HCEC 1CT (cell line): ENCODE measurements around the gene CMIP.
"Not testable (repeated sequence)": the region's sequence is repeated elsewhere in the genome, so short reads cannot be mapped to it uniquely, and the experiment has no call there.

ENCODE experiments used
- DNase-seq: peaks from one replicate; pipeline ENCODE4 v3.0.0-alpha.2; 2017

CMIP gene

DNA sequence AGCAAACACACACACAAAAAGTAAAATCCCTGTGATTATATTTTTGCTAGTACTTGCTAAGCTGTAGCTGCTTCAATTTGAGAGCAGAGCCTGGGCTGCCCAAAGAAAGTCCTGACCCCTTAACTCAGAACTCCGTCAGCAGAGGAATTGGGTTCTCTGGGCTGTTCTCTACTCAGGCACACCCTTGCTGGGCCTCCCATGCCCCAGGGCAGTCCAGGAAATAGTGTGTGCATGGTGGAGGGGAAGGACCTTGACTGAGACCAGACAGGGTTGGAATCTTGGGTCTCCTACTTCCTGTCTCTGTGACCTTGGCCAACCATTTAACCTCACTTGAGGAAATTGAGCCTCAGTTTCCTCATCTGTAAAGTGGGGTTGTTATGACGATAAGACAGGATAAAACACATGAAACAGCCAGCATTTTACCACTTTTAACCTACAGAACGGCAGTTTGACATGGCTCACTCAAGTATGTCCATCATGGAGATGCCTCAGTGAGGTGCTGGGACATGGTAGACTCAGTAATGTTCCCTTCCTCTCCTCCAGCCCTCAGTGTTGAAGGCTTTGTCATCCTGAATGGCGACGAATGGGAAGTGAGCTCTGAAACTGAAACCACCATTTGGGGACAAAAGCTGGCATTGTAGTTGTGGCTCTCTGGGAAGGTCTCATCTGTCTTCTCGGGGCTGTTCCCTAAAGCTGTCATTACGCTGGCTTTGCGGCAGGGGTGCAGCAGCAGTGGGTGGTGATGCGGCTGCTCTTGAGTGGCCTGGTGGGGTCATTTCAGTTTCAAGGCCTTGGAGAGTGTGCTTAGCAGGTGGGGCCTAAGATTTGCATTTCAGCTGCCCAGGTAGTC is 74.9 kb downstream of the CMIP start:
- no peak for DNase-seq

DNA sequence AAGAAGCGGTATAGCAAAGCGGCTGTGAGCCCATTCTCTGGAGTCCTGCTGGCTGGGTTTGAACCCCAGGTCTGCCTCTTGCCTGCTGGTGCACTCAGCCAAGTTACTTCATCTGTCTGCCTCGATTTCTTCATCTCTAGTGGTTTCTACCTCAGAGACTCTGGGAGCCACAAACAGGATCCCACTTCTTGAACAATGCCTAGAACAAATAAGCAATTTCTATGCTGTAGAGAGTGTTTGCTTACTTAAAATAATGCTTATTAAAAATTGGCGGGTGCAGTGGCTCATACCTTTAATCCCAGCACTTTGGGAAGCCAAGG is 75.5 kb downstream of the CMIP start:
- no peak for DNase-seq

DNA sequence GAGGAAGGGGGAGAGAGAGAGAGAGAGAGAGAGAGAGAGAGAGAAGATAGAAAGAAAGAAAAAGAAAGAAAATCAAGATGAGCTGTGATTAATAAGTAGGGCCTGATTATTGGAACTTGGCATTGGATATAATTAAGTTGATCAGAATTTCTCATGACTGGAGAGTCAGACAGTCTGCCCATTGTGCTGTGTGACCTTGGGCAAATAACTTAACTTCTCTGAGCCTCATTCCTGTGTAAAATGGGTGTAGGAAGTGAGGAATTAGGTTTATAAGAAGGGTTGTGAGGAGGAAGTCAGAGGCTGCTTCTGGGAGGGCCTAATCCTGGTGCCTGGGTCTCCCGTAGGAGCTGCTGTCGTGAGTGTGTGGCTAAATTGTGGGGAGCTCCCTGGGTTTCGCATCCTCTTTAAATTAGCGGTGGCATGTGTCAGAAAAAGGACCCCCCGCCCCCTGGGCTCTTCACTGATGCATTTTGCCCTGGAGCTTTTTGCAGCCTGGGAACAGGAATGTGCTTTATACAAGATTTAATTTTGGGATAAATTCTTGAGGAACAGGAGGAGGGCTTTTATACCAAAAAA is 76.0 kb downstream of the CMIP start:
- no peak for DNase-seq

DNA sequence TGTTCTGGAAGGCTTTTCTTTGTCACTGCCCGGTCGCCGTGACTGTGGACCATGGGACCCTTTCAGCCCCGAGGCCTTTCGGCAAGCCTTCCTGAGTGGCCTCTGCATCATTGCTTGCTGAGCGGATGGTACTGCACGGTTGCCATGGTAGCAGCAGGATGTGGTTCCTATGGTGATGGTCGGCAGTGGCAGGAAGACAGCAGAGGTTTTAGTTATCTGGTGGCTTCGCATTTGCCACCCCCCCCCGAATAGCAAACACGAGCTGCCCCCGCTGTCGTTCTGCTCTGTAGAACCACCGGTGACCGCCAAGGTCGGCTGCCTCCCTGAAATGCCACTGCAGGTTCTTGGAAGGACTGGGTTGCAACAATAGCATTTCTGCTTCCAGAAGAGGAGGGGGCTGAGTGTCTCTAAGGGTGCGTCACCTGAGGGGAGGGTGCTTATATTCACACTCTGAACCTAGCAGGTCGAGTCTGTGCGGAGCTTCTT is 76.6 kb downstream of the CMIP start:
- DNase-seq: no peak

DNA sequence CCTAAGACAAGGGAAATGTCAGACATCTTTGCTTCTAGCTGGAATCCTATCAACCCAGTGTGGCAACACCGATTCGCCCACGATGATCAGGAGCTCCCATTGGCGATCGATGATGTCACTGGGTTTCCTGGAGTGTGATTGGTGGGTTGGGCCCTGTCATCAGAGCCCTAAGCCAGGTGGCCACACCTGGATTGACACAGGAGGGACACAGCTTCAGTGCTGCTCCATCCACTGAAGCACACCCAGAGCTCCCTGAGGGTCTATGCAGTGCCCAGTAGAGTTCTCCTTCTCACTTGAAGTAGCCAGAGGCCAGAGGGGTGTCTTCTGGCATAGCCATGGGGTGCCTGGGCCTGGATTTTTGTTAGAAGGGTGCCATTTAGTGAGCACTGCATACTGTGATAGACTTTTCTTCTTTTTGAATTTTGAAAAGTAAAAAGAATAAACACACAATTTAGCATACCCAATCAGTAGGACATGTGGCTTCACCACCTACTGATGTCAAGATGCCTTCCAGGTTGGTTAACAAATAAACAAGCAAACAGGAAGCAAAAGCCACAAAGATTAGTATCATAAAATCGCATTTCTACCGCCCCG is 77.6 kb downstream of the CMIP start:
- DNase-seq: no peak

DNA sequence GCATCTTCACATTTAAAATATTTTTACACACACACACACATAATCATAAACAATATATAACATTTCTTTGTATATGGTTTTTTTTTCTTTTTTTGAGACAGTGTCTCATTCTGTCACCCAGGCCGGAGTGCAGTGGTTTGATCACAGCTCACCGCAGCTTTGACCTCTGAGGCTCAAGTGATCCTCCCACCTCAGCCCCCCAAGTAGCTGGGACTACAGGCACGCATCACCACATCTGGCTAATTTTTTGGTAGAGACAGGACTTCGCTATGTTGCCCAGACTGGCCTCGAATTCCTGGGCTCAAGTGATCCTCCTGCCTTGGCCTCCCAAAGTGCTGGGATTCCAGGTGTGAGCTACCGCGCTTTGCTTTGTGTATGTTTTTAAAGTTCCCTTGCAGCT is 78.2 kb downstream of the CMIP start:
- not testable (repeated sequence) for DNase-seq

DNA sequence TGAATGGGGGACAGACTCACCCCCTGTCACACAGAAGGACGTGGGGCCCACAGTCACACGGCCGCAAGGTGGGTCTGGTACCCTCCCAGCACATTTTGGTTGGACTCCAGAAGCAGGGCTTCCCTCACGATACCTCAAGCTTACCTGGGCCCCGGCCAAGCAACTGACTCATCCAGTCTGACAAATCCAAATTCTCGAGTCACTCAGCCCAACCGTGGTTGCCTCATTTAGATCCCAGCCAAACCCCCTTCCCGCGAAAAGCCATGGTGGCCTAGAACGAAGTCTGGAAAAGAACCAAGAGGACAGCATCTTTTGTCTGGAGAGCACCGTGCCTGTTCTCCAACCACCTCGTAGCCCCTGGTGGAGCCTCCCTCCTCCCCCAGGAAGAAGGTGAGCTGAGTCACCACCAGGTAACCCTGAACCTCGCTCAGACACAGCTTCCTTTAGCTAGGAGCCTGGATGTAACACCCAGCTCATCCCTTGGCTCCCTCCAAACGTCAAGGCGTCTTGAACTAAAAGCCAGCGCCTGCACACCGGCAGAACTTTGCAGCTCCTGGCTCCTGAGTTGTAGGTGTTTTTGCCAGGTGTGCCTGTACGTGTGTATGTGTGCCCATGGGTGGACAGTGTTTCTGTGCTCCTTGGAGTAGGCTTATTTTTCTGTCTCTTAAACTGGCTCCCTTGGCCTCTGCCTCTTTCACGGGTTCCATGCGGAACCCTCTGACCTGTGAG is 78.9 kb downstream of the CMIP start:
- peak; percentile 58 for DNase-seq

DNA sequence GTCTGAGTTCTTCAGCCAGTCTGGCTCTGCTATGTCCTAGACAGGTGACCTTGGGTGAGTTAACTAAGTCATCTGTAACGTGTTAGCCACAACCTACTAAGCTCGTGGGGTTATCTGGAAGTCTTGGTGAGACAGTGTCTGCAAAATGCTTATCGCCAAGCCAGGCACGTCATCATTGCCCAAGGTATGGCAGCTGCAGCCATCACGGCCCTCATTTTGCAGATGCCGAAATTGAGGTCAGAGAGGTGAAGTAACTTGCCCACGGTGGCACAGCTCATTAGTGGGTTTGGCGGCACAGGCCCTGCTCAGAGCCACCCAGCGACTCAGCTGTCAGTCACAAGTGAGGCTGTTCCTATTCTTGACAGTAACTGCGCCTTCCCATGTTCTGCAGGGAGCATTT is 79.8 kb downstream of the CMIP start:
- no peak for DNase-seq

DNA sequence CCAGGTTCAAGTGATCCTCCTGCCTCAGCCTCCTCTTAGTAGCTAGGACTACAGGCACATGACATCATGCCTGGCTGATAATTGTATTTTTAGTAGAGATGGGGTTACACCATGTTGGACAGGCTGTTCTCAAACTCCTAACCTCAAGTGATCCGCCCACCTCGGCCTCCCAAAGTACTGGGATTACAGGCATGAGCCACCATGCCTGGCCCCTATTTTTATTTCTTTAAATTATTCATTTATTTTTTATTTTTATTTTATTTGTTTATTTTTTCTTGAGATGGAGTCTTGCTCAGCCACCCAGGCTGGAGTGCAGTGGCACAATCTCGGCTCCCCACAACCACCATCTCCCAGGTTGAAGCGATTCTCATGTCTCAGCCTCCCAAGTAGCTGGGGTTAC is 80.3 kb downstream of the CMIP start:
- DNase-seq: not testable (repeated sequence)

DNA sequence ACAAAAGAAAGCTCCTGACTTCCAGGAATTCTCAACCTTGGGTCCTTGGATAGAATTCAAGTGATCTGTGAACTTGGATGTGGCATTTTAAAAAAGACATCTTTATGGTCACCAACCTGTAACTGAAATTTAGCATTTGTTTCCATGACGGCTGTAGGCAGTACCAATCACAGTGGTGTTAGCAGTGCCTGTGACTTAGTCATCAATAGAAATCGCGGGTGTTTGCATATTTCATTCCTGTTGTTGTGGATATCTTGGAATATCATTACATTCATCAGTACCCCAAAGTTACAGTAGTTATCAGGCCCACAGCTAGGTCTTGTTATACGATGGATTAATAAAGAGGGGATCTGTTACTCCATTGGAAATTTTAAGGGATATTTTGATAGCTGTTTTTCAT is 81.6 kb downstream of the CMIP start:
- DNase-seq: no peak

DNA sequence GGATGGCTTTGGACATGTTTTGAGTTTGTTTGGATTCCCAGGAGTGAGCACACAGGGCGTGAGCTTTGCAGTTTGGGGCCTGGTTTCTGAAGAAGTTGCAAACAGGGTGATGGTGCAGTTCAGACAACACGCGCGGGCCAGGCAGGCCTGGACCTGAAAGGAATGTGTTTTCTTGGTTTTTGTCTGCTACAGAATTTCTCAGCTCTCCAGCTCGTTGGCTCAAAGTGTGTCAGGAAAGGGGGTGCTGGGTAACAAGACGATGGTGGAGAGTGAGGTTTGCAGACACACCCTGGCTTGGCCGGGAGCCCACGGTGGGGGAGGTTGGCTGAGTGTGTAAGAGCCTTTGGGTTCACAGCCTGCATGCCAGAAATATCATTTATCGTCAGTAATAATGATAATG is 82.3 kb downstream of the CMIP start:
- peak; percentile 45 for DNase-seq

DNA sequence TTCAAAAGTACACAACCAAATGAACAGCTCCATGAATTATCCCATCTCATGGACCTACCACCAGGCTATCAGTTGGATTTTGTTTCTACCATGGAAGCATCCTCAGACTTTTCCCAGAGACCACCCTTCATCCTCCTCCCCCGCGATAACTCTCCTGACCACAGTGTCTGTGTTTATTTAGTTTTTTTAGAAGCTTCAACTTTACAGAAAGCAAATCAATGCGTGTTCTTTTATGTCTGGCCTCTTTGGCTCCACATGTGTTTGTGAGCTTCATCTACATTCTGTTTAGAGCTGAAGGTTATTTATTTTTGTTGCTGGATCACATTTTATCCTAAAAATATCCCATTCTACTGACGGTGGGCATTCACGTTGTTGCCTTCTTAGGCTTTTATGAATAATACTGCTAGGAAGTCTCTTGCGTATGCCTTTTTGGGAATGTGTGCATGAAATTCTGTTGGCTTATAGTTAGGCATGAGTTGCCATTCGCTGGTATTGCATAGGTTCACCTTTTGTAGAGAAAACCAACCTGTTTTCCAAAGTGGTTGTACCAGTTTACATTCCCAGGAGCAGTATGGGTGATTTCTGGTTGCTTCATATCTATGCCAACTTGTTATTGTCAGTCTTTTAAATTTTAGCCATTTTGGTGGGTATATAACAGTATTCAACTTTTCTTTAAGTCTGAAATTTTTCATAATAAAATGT is 83.0 kb downstream of the CMIP start:
- DNase-seq: no peak

DNA sequence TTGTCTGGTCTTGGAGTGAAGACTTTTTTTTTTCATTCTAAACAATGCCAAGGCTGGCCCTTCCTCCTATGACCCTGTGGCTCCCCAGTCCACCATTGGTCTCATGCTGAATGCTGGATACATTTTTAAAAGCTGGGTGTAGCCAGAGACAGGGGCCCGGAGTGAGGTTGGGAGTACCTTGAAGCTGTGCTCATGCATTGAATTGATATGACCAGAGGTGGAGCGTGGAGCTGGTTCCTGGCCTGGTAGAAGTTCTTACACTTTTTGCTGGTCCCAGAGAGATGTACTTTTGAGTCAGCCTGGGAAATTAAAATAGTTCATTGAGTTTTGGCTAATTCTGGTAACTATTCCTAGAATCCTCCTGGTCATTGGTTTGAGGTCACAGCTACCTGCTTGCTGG is 83.6 kb downstream of the CMIP start:
- no peak for DNase-seq

DNA sequence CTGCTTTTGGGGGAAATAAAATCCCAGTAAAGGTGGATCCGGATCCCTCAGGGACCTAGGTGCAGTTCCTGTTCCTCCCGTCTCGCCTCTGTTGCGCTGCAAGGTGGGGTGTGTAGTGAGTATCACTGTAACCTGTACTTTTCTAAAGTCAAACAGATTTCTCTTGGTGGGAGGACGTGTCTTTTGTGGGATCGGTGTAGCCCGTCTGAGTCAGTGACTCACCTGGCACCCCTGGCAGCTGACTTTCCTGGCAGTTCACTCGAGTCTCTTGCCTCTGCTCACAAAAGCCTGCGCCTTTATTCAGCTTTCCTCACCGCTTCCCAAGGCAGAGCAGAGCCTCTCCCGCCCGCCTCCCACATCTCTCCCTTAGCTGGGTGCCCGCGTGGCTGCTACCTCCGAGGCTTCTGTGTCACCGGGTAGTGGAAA is 85.7 kb downstream of the CMIP start:
- DNase-seq: no peak

DNA sequence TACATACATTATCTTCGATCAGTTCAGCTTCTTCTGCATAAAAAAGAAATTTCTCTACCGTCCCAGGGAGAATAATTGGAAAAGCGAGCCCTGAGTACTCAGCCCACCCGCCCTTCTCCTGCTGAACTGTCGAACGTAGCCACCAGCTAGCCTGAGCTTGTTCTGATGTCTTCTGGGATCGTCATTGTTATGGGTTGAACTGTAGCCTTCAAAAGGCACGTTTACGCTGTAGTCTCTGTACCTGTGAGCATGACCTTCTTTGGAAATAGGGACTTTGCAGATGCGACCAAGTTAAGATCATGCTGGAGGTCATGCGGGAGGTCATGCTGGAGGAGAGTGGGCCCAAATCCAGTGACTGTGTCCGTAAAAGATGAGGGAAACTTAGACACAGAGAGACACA is 86.2 kb downstream of the CMIP start:
- DNase-seq: no peak

DNA sequence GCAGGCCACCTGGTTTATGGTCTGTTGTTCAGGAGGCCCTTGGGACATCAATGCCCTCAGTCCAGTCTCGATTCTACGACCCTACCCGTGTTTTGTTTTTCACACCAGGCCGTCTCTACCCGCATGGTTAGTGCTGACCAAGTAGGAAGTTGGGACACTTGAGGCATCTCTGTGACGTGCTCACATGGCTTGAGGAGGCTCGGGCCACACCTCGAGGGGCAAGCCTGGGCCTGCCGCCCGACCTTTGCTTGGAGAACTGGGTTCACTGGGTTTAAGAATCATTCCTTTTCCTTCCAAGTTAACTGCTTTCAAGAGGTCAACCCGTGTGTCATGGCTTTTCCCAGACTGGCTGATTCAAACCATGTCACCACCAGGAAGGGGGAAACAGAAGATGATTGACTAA is 86.8 kb downstream of the CMIP start:
- no peak for DNase-seq

DNA sequence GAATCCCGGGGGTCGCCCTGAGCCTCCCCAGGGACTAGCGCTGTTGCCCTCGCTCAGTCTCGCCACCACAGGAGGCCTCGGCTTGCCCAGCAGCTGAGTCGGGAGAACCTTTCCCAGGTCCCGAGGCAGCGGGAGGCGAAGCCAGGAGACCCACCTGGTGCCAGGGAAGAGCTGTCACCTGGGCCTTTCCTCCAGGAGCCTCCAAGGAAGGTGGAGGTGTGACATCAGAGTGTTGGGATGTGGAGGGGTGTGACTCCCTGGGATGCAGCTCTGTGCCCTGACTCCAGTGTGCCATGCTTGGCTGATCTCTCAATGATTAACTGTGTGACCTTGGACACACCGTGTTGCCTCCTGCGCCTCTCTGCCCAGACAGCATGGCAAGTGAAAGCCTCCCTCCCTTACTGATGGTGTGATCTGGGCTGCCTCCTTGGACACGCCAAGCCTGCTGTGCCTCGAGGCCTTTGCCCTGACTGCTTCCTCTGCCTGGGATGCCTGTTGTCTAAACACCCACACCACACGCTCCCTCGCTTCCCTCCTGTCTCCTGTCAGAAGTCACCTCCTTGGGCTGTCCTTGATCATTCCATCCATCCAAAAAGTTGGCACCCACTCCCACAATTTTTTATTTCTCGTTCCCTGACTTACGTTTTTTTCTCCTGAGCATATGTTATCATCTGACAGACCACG is 88.0 kb downstream of the CMIP start:
- no peak for DNase-seq

DNA sequence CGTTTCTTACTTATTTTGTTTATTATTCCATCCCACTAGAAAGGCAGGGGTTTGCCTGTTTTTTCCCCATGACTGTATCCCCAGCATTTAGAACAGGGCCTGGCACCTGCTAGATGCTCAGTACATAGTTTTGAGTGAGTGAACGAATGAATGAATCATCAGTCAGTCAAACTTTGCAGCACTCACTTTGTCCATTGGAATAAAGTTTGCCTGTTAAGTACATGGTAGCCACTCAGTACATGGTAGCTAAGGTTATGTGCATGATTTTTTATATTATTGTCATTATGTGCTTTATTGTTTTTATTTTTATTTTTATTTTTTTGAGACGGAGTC is 88.5 kb downstream of the CMIP start:
- DNase-seq: no peak

DNA sequence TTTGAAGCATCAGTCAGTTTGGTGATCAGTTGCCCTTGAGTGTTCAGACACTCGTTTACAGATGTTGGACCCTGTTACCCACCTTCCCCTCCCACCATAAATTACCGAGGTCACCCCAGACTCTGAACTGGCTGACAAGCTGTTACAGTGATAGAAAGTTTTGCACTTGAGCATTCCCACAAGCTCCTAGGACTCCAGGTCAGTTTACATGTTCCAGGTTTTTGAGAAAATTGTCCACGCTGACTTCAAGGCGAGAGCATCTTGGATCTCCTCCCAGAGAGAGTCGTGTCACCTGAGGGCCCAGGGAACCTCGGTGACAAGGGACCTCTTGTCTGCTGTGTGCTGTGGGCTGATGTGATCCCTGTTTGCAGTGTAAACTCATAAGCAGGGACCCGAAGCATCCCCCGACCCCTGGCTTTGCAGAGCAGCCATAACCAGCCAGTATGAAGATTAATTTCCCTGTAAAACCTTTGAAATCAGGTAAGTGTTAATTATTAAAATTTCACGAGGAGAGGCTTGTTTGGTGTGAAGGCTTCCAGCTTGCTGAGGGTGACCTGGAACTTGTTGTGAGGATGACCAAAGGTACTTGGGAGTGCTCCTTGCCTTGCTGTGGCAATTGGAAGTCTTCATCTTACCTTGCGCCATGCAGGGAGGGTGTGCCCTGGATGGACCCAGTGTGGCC is 91.2 kb downstream of the CMIP start:
- no peak for DNase-seq

DNA sequence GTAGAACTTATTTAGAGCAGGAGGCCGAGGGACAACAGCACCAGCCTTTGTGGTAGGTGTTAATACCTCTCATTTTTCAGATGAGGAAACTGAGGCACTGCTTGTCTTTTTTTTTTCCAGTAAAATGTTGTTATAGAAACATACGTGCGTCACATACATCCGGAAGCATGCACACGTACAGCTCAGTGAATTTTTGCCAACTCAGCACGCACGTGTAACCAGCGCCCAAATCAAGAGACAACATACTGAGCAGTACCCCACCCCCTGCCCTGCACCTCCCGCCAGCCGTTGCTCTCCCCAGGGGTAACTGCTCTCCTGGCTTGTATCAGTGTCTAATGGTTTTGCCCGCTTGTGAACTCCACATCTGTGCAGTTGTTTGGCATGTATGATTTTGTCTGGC is 92.0 kb downstream of the CMIP start:
- no peak for DNase-seq

DNA sequence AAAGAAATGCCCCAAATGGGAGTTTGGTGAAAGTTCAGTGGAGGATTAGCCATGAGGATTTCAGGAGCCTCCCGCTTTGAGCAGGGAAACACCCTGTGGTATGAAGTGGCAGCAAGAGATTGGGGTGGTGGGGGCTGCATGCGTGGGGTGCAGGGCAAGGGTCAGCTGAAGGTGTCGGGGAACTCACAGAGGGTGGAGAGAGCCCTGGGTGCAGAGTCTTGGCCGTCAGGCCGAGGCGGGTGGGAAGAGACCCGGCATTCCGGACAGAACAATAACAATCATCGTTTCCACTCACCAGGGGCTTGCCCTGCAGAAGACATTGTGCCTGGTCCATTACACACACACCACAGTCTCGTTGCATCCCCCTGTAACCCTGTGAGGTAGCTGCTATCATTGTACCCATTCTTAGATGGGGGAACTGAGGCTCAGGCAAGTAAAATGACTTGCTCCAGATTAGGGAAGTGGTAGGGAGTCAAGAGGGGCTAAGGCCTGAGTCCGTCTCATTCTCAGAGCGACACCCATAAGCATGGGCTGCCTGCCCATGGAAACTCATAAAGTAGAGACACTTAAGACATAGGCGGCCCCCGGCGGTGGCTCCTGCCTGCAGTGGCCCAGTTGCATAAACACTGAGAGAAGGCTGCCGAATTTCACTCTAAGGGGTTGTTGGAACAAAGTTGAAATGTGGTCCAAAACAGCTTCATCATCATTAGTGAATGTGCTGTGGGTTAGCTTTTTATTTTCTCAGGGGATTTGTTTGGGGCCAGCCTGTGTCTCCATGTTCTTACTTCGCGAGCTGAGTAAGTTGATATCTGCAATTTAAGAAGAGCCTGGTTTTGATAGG is 93.3 kb downstream of the CMIP start:
- DNase-seq: no peak
